ENCODE results near the gene CHAT. TPM values are rescaled to one million over a fixed set of nuclear protein-coding genes. Genes with fewer than 3 reads are reported as not detected.

Gene CHAT
- total RNA-seq, 4 donors from 2014 or later, result not detected

- DNase-seq (ENCODE audit: low spot score) (no peak), ATAC-seq (ENCODE audit: low FRiP score) (no peak)
- no peak for TF ChIP-seq CTCF (IDR thresholded peaks at IDR 0.05)
These were observed 38.8 kb downstream of the CHAT start for GRCh38 chr10:49652421-49653272.

- ATAC-seq (ENCODE audit: low FRiP score), result no peak
- no peak for DNase-seq (ENCODE audit: low spot score)
These were observed 39.6 kb downstream of the CHAT start for GRCh38 chr10:49653273-49653929.

GRCh38 chr10:49654036-49654693 is 40.3 kb downstream of the CHAT start:
- DNase-seq (ENCODE audit: low spot score) (no peak), ATAC-seq (ENCODE audit: low FRiP score) (no peak)
- no peak for TF ChIP-seq CTCF (IDR thresholded peaks at IDR 0.05)

More at GRCh38 chr10:49653273-49653929, 39.6 kb downstream of the CHAT start:
- no peak for TF ChIP-seq CTCF (IDR thresholded peaks at IDR 0.05)

- TF ChIP-seq CTCF (IDR thresholded peaks at IDR 0.05), result no peak
- DNase-seq (ENCODE audit: low spot score) (no peak), ATAC-seq (ENCODE audit: low FRiP score) (no peak)
These were observed 41.3 kb downstream of the CHAT start for GRCh38 chr10:49655099-49655498.

GRCh38 chr10:49656845-49657493 is 43.1 kb downstream of the CHAT start:
- no peak for TF ChIP-seq CTCF (IDR thresholded peaks at IDR 0.05)
- DNase-seq (ENCODE audit: low spot score), result no peak
- no peak for ATAC-seq (ENCODE audit: low FRiP score)

- ATAC-seq (ENCODE audit: low FRiP score) (no peak), DNase-seq (ENCODE audit: low spot score) (no peak)
- no peak for TF ChIP-seq CTCF (IDR thresholded peaks at IDR 0.05)
These were observed 43.8 kb downstream of the CHAT start for GRCh38 chr10:49657606-49658005.

Measured in omental fat pad (tissue), 4 donors.